ENCODE data around the gene POLL.
"Not testable (repeated sequence)": the region's sequence is repeated elsewhere in the genome, so short reads cannot be mapped to it uniquely, and the experiment has no call there.

The POLL gene

DNA sequence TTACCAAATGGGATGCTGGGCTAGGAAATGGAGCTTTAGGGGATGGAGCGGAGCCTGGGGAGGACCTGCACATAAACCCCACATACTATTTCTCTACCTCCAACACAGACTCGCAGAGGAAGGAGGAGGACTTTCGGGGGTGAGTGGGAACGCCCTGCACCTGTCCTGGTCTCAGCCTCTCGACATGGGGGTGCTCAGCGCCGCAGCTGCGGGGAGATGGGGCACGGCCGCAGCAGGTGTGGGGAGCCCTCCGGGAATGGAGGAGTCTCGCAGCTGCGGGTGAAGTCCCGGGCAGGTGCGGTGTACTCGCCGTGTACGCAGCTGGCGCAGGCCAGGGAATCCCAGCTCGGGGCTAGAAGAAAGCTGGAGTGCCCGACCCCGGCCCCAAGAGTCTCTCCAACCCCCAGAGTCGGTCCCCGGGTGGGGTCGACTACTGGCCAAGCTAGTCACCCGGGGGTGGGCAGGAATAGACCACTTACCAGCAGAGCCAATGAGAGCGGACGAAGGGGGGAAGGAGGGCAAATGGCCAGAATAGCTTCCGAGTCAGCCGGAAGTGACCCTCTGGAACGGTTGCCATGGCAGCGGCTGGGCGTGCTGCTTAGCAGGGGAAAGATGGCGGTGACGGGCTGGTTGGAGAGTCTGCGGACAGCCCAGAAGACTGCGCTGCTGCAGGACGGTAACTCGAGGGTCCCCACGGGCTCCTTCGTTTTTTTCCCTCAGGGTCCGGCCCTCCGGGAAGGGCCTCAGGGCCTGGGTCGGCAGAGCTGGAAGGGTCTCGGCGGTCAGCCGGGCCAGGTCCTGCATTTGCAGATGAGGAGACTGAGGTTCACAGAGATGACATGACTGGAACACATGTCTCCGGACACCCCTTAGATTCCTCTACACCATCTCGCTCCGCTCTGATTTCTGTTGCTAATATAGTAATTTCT is at the start of gene POLL, which contains the start of gene DPCD:
TSS of gene POLL (minus strand) at position 533 of the 929 bp plus-strand sequence. CDS start 897 bp downstream, outside the sequence.
TSS of gene DPCD (plus strand) at position 597 of the 929 bp plus-strand sequence. CDS start at position 613, 16 bp downstream.
- peak; percentile 53 for FAIRE-seq
- peak; percentile 96 for DNase-seq (ENCODE audit: low spot score)

- FAIRE-seq; DNase-seq (ENCODE audit: low spot score): not testable (repeated sequence)
These were observed 45.5 kb upstream of the POLL start for GRCh38 chr10:101633510-101633909.

- FAIRE-seq (no peak), DNase-seq (ENCODE audit: low spot score) (no peak)
These were observed 43.9 kb upstream of the POLL start for GRCh38 chr10:101631821-101632475.

DNA sequence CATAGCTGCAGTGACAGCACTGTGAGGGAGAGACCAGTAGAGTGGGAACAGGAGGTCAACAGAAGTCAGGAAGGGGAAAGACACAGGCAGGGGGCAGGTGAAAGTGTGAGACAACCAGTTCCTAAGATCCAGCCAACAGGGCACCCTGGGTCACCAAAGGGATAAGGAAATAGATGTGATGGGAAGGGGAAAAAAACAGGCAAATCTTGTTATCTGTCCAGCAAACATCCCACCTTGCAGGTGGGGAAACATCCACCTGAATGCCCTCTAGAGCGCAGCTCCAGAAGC is 42.5 kb upstream of the POLL start:
- DNase-seq (ENCODE audit: low spot score) (no peak), FAIRE-seq (no peak)

- DNase-seq (ENCODE audit: low spot score) (no peak), FAIRE-seq (no peak)
These were observed 42.0 kb upstream of the POLL start for GRCh38 chr10:101629837-101630632.

GRCh38 chr10:101625821-101626412 is 37.9 kb upstream of the POLL start:
- DNase-seq (ENCODE audit: low spot score) (no peak), FAIRE-seq (no peak)

DNA sequence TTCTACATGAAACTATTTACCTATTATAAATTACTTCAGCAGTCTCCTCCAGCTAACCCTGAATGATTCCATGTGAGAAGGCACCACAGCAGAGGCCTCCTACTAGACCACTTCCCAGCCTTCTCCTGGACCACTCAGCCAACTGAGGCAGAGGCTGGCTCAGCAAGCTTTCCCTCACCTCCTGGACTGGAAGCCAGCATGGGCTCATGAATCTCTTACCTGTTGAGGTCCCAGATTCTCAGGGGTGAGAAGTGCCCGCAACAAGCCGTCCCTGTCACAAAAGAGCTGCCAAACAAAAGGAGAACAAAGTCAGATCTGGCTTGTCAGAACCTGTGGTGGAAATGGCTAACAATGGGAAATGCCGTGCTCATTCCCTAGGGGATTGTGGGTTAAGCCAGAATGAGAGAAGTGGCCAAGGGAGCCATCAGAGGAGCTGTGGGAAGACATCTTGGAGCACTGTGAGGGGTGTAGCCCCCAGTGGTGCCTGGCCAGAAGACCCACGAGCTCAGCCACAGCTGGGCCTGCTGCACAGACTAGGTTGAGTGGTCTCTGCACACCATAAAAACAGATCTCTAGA is 36.6 kb upstream of the POLL start:
- no peak for FAIRE-seq
- DNase-seq (ENCODE audit: low spot score) = no peak

DNA sequence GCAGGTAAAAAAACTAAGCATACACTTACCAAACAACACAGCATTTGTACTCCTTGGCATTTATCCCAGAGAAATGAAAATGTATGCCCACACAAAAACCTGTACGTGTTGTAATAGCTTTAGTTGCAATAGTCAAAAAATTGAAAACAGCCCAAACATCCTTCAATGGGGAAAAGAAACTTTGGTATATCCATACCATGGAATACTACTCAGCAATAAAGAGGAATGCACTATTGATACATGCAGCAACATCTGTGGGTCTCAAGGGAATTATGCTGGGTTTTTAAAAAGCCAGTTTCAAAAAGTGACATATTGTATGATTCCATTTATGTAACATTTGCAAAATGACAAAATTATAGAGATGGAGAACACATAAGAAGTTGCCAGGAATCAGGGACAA is 35.5 kb upstream of the POLL start:
- no peak for FAIRE-seq

DNA sequence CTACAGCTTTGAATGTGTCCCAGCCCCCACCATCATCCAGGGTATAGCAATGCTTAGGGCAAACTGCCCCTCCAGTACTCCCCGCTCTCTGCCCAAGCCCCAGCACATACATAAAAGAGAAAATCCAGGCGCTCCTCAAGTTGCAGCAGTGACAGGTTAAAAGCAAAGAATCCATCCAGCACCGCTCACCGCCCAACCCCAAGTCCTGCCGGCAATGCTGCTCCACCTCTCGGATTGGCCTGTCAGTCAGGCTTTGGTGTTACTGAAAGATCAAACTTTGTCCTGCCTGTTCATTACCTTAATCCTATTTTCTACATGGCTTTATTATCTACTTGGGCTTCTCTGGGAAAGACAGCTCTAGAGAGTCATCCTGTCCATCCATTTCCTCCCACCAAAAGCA is 31.9 kb upstream of the POLL start:
- DNase-seq (ENCODE audit: low spot score) (no peak), FAIRE-seq (no peak)

More for the DNA sequence above, 35.5 kb upstream of the POLL start:
- no peak for DNase-seq (ENCODE audit: low spot score)

- FAIRE-seq = no peak
These were observed 30.8 kb upstream of the POLL start for GRCh38 chr10:101618871-101619270.

GRCh38 chr10:101617824-101618568 is 29.9 kb upstream of the POLL start:
- FAIRE-seq (no peak), DNase-seq (ENCODE audit: low spot score) (no peak)

More at GRCh38 chr10:101618871-101619270, 30.8 kb upstream of the POLL start:
- DNase-seq (ENCODE audit: low spot score) = no peak

GRCh38 chr10:101617102-101617823 is 29.2 kb upstream of the POLL start:
- DNase-seq (ENCODE audit: low spot score) (no peak), FAIRE-seq (no peak)

GRCh38 chr10:101616415-101617101 is 28.5 kb upstream of the POLL start:
- DNase-seq (ENCODE audit: low spot score) (no peak), FAIRE-seq (no peak)

DNA sequence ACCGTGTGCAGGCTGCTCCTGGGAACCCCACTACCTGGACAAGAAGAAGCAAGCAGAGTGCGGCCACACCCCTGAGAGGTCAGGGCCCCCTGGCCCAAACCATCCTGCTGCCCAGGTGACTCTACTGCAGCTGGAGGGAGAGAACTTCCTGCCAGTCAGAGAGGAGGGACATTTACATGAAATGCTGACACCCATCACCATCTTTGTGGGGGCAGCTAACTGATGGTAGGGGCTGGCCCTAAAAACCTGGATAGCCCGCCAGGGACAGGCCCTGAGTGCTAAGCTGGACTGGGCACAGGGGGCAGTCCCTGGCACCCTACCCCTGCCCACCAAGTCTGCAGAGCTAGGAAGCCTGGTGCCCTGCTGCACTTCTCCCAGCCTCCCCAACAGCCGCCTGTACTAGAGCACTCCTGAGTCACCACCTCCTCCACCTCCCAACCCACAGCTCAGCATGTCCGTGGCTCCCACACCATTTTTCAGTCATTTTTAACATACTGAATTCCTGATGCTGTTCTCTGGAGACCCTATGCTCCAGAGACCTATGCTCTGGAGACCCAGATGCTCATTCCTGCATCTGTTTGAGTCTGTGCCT is 27.6 kb upstream of the POLL start:
- FAIRE-seq (no peak), DNase-seq (ENCODE audit: low spot score) (no peak)

DNA sequence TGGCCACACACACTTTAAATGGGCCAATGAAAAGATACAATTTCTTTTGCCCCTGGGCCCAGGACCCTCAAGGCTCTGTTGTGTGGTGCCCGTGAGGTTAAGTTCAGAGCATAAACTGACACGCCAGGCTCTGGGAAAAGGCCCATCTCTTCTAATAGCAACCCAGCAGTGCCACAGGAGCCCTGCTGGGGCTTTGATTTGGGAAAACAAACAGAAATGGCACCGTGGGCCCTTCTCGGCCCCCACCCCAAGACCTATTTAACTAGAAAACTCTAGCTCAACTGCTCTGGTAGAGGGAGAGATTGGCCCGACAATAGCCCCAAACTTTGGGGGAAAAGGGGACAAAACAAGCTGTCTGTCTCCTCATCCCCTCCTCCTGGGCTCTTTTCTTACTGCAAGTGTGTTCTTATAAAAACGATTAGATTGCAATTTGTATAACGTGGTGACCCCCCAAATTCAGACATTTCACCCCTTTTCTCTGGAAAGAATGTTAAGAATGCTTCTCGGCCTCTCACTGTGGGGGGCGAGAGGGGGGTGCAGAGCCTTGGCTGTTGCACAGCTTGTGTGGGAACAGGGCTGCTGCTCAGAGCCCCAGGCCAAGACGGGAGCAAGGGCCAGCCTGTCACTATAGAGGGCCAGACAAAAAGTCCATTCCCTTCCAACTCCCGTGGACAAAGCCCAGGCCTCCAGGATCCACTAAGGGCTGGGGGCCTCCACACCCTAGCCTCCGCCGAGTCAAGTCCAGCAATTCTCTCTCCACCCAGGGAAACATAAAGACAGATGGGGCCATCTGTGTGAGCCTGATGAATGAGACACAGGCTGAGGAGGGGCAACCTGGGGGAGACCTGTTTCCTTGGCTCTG is 26.8 kb upstream of the POLL start:
- FAIRE-seq (no peak), DNase-seq (ENCODE audit: low spot score) (no peak)

DNA sequence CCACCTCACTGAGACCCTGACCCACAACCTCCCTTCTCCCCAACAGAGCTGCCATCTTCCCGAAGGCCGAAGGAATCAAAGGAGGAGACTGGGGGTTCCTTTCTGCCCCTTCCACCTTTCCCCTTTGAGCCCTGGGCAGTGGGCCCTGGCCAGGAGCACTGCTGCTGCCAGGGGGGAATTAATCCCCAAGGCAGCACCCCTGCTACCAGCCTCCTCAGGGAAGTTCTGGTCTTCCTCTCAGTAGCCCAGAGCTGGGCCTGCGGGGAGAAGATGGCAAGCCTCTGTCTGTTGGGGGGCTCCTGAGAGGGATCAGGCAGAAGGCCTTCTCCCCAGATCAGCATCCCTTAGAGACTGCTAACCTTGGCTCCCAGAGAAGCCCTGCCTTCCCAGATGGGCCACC is 25.6 kb upstream of the POLL start:
- DNase-seq (ENCODE audit: low spot score) = no peak
- no peak for FAIRE-seq

DNA sequence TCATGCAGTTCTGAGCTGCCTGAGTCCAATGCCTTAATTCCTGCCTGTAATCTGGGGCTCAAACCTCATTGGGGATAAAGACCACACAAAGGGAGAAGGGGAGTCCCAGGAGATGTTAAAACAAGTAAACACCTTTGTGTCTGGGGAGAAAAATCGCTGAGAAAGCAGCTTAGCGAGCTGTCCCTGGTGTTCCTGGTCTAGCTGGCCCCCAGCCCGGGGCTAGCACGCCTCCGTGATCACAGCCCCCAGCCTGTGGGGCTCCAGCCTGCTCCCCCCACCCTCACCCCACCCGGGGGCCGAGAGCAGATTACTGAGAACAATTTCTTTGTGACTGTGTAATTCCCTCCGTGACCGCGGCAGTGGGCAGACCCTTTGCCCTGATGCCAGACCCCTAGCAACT is 24.8 kb upstream of the POLL start:
- no peak for FAIRE-seq

GRCh38 chr10:101612086-101612485 is 24.0 kb upstream of the POLL start:
- DNase-seq (ENCODE audit: low spot score) (no peak), FAIRE-seq (no peak)

More for the DNA sequence above, 24.8 kb upstream of the POLL start:
- DNase-seq (ENCODE audit: low spot score) = no peak
